OCI-LY1 (cell line): Measurements from ENCODE around the gene ITGA6.

Experiments
- H2AFZ ChIP-seq: fragments of 200-600 bp; sonication (generic), shearing (Covaris generic); 2 replicates; pipeline ENCODE4 v1.6.0; 2014; ENCODE audit warnings: antibody characterized with exemption, mild to moderate bottlenecking, low read length
- H3F3A ChIP-seq: fragments of 200-600 bp; sonication (generic), shearing (Covaris generic); 2 replicates; pipeline ENCODE4 v1.6.0; 2014; ENCODE audit warnings: mild to moderate bottlenecking, antibody characterized with exemption, low read length, moderate library complexity; ENCODE audit not compliant: insufficient read depth
- H3K27ac ChIP-seq: fragments of 200-600 bp; sonication (generic); 2 replicates; pipeline ENCODE4 v1.5.1; 2014; ENCODE audit warnings: low read length, mixed run types, mild to moderate bottlenecking, low read depth; ENCODE audit not compliant: poor library complexity, severe bottlenecking
- H3K27me3 ChIP-seq: fragments of 200-600 bp; sonication (generic); 2 replicates; pipeline ENCODE4 v1.6.0; 2014; ENCODE audit warnings: antibody characterized with exemption, mild to moderate bottlenecking, low read length, moderate library complexity; ENCODE audit not compliant: insufficient read depth
- H3K36me3 ChIP-seq: fragments of 200-600 bp; sonication (generic); 2 replicates; pipeline ENCODE4 v1.6.1; 2014; ENCODE audit warnings: mild to moderate bottlenecking, antibody characterized with exemption, low read length, moderate library complexity, mixed read lengths; ENCODE audit not compliant: insufficient read depth
- H3K4me1 ChIP-seq: fragments of 200-600 bp; sonication (generic); 2 replicates; pipeline ENCODE4 v1.5.1; 2014; ENCODE audit warnings: mild to moderate bottlenecking, low read length, moderate library complexity; ENCODE audit not compliant: insufficient read depth, severe bottlenecking
- H3K4me2 ChIP-seq: fragments of 200-600 bp; sonication (generic), shearing (Covaris generic); 2 replicates; pipeline ENCODE4 v1.6.1; 2014; ENCODE audit warnings: low read length
- H3K4me3 ChIP-seq: fragments of 200-600 bp; sonication (generic); 2 replicates; pipeline ENCODE4 v1.5.1; 2014; ENCODE audit warnings: low read length, low read depth, mild to moderate bottlenecking, mixed read lengths; ENCODE audit not compliant: poor library complexity, severe bottlenecking
- H3K79me2 ChIP-seq: fragments of 200-600 bp; shearing (Covaris generic); 2 replicates; pipeline ENCODE4 v1.6.1; 2016; ENCODE audit warnings: mixed run types, low read length, mixed read lengths; ENCODE audit not compliant: insufficient read depth
- H3K9ac ChIP-seq: fragments of 200-600 bp; sonication (generic), shearing (Covaris generic); 2 replicates; pipeline ENCODE4 v1.6.1; 2014; ENCODE audit warnings: mild to moderate bottlenecking, low read length, mixed read lengths
- H3K9me2 ChIP-seq: fragments of 200-600 bp; sonication (generic), shearing (Covaris generic); 2 replicates; pipeline ENCODE4 v1.6.1; 2014; ENCODE audit warnings: low read depth, mild to moderate bottlenecking, low read length, mixed read lengths
- H3K9me3 ChIP-seq: fragments of 200-600 bp; shearing (Covaris generic); 2 replicates; pipeline ENCODE4 v1.6.1; 2014; ENCODE audit warnings: low read length, mixed read lengths
- H4K20me1 ChIP-seq: fragments of 200-600 bp; sonication (generic), shearing (Covaris generic); 2 replicates; pipeline ENCODE4 v1.6.0; 2016; ENCODE audit warnings: mild to moderate bottlenecking, low read length; ENCODE audit not compliant: insufficient read depth
- EZH2 ChIP-seq: fragments of 200-600 bp; sonication (generic), shearing (Covaris generic); IDR thresholded peaks from 2 replicates; pipeline ENCODE4 v1.8.0; 2017; ENCODE audit warnings: borderline replicate concordance, mixed run types, mild to moderate bottlenecking, antibody characterized with exemption, low read length, moderate library complexity, mixed read lengths
- TF ChIP-seq, protein P1 (sequence below): fragments of 200-600 bp; sonication (generic), shearing (Covaris generic); IDR thresholded peaks from 2 replicates; pipeline ENCODE4 v1.5.1; 2017; ENCODE audit warnings: mild to moderate bottlenecking, antibody characterized with exemption, low read length, moderate library complexity, mixed read lengths

The ITGA6 gene

GRCh38 chr2:172473167-172473566, 45.8 kb downstream of the ITGA6 start:
- H2AFZ ChIP-seq = no peak overlapping the region
- no peak overlapping the region for H3K9ac ChIP-seq
- no peak overlapping the region for H3K27ac ChIP-seq
- no peak overlapping the region for H3K4me3 ChIP-seq
- no peak overlapping the region for H3K4me2 ChIP-seq
- no peaks in the 10 kb centered on the region for H3K27me3 ChIP-seq
- H3K9me2 ChIP-seq = no peaks in the 10 kb centered on the region
- H3K79me2 ChIP-seq = no peaks in the 10 kb centered on the region
- no peak for TF ChIP-seq EZH2
- TF ChIP-seq, protein P1, sequence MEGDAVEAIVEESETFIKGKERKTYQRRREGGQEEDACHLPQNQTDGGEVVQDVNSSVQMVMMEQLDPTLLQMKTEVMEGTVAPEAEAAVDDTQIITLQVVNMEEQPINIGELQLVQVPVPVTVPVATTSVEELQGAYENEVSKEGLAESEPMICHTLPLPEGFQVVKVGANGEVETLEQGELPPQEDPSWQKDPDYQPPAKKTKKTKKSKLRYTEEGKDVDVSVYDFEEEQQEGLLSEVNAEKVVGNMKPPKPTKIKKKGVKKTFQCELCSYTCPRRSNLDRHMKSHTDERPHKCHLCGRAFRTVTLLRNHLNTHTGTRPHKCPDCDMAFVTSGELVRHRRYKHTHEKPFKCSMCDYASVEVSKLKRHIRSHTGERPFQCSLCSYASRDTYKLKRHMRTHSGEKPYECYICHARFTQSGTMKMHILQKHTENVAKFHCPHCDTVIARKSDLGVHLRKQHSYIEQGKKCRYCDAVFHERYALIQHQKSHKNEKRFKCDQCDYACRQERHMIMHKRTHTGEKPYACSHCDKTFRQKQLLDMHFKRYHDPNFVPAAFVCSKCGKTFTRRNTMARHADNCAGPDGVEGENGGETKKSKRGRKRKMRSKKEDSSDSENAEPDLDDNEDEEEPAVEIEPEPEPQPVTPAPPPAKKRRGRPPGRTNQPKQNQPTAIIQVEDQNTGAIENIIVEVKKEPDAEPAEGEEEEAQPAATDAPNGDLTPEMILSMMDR = no peak
- H4K20me1 ChIP-seq = no peaks in the 10 kb centered on the region
- H3K9me3 ChIP-seq = no peaks in the 10 kb centered on the region
- H3K36me3 ChIP-seq = no peaks in the 10 kb centered on the region
- H3F3A ChIP-seq = no peaks in the 10 kb centered on the region; the same call in 1 of the 2 replicates
- no peaks in the 10 kb centered on the region for H3K4me1 ChIP-seq

GRCh38 chr2:172478353-172478752, 51.0 kb downstream of the ITGA6 start:
- no peak for TF ChIP-seq EZH2
- TF ChIP-seq, protein P1 = no peak
- Histone ChIP-seq H3K27me3 (no peaks in the 10 kb centered on the region), H3K36me3 (no peaks in the 10 kb centered on the region), H4K20me1 (no peaks in the 10 kb centered on the region), H3K9ac (no peak overlapping the region), H3K9me2 (no peaks in the 10 kb centered on the region), H3K4me2 (no peak overlapping the region), H3K27ac (no peak overlapping the region), H3K4me3 (no peak overlapping the region), H2AFZ (no peak overlapping the region), H3F3A (no peaks in the 10 kb centered on the region), H3K79me2 (no peaks in the 10 kb centered on the region), H3K9me3 (no peaks in the 10 kb centered on the region), H3K4me1 (no peaks in the 10 kb centered on the region)

DNA sequence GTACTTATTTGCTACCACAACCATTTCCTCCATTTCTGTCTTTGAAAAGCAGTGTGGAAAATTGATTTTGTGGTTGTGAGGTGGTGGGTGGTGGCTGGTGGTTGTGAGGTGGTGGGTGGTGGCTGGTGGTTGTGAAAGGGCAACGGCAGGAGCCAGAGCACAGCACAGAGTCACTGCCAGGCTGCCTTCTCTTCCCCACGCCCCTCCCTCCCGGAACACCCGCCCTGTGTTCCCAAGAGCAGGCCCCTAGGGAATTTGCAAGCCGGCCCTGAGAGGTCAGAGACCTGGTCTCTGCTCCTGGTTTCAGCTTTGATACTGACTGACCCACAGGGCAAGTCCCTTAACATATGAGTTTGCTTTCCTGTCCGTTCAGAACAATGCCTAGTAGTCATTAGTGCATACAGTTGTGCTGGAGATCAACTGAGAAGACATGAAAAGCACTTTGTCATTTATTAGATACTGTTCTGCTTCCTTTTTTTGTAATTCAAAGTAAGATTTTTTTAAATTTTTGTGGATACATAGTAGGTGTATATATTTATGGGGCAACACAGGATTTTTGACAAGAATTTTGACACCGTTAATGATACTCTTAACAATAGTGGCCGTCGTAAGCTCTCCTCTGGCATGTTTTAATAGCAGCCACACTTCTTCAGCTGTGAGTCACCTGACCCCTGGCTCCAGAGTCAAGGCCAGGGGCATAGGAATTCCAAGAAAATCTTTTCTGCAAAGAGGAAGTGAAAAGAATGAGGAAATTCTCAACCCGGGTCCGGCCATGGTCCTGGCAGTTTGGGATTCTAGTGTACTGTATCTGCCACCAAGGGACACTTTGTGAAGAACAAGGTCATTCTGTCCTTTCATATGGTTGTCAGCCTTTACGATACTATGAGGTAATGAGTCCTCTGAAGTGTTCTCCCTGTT, 53.2 kb downstream of the ITGA6 start:
- no peaks in the 10 kb centered on the region for H4K20me1 ChIP-seq
- no peaks in the 10 kb centered on the region for H3F3A ChIP-seq
- TF ChIP-seq, protein P1 = no peak
- no peak for TF ChIP-seq EZH2
- no peak overlapping the region for H3K9ac ChIP-seq
- H3K27ac ChIP-seq = no peak overlapping the region
- no peaks in the 10 kb centered on the region for H3K9me2 ChIP-seq
- no peaks in the 10 kb centered on the region for H3K36me3 ChIP-seq
- H3K4me1 ChIP-seq = no peaks in the 10 kb centered on the region
- H3K9me3 ChIP-seq = no peaks in the 10 kb centered on the region
- no peaks in the 10 kb centered on the region for H3K27me3 ChIP-seq
- no peak overlapping the region for H3K4me3 ChIP-seq
- no peak overlapping the region for H3K4me2 ChIP-seq
- no peaks in the 10 kb centered on the region for H3K79me2 ChIP-seq
- no peak overlapping the region for H2AFZ ChIP-seq
